ENCODE results near the gene PRR33. TPM values are rescaled to one million over a fixed set of nuclear protein-coding genes. Genes with fewer than 3 reads are reported as not detected.

The PRR33 gene
- total RNA-seq, 2 donors from 2014 or later, result 0.17 TPM; not detected in 1

DNA sequence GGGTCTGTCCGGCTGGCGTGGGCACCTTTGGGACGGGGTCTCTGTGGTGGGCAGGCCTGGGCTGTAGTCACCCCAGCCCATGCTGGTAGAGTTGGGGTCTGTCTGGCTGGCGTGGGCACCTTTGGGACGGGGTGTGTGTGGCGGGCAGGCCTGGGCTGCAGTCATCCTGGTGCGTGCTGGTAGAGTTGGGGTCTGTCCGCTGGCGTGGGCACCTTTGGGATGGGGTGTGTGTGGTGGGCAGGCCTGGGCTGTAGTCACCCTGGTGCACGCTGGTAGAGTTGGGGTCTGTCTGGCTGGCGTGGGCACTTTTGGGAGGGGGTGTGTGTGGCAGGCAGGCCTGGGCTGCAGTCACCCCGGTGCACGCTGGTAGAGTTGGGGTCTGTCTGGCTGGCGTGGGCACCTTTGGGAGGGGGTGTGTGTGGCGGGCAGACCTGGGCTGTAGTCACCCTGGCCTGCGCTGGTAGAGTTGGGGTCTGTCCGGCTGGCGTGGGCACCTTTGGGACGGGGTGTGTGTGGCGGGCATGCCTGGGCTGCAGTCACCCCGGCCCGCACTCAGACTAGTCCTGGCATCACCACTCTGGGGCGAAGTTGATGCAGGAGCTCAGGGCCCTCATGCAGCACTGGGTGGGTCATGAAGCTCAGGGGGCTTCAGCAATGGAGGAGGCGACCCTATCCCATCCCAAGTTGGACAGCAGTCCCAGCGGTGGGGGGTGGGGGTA lies 19.3 kb downstream of the PRR33 start:
- WGBS, result 78% methylated on average over 18 of the region's 25 CpGs
- DNase-seq (ENCODE audit: low spot score), result no peak
- H3K9me3 ChIP-seq, result no peaks in the 10 kb centered on the region

DNA sequence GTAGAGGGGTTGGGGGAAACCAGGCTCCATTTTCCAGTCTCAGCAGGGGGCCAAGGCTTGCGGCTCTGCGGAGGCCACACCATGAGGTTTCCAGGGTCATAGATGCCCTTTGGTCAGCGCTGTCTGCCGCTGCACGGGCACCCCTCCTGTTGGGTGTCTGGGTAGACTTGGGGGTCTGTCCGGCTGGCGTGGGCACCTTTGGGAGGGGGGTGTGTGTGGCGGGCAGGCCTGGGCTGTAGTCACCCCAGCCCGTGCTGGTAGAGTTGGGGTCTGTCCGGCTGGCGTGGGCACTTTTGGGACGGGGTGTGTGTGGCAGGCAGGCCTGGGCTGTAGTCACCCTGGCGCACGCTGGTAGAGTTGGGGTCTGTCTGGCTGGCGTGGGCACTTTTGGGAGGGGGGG lies 20.2 kb downstream of the PRR33 start:
- TF ChIP-seq, protein P1, sequence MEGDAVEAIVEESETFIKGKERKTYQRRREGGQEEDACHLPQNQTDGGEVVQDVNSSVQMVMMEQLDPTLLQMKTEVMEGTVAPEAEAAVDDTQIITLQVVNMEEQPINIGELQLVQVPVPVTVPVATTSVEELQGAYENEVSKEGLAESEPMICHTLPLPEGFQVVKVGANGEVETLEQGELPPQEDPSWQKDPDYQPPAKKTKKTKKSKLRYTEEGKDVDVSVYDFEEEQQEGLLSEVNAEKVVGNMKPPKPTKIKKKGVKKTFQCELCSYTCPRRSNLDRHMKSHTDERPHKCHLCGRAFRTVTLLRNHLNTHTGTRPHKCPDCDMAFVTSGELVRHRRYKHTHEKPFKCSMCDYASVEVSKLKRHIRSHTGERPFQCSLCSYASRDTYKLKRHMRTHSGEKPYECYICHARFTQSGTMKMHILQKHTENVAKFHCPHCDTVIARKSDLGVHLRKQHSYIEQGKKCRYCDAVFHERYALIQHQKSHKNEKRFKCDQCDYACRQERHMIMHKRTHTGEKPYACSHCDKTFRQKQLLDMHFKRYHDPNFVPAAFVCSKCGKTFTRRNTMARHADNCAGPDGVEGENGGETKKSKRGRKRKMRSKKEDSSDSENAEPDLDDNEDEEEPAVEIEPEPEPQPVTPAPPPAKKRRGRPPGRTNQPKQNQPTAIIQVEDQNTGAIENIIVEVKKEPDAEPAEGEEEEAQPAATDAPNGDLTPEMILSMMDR (IDR thresholded peaks at IDR 0.05), result no peak
- no peak for TF ChIP-seq POLR2A (IDR thresholded peaks at IDR 0.05)
- TF ChIP-seq POLR2AphosphoS5 (IDR thresholded peaks at IDR 0.05), result no peak
- Histone ChIP-seq H3K9me3 (no peaks in the 10 kb centered on the region), H3K4me3 (no peak overlapping the region), H3K36me3 (no peaks in the 10 kb centered on the region), H3K27me3 (replicated peaks; ENCODE audit: insufficient read depth) (peaks cover 3% of the 10 kb centered on the region), H3K4me1 (replicated peaks) (no peaks in the 10 kb centered on the region), H3K27ac (no peak overlapping the region)
- no peak for DNase-seq (ENCODE audit: low spot score)
- intact Hi-C loops (cut with DNase I), result no loop called here
- 86% methylated on average over 15 of the region's 15 CpGs for WGBS

More for the DNA sequence above, 19.3 kb downstream of the PRR33 start:
- H3K36me3 ChIP-seq, result no peaks in the 10 kb centered on the region
- intact Hi-C loops (cut with DNase I), result no loop called here
- H3K27me3 ChIP-seq (replicated peaks; ENCODE audit: insufficient read depth), result peaks cover 3% of the 10 kb centered on the region
- no peaks in the 10 kb centered on the region for H3K4me1 ChIP-seq (replicated peaks)
- H3K27ac ChIP-seq, result no peak overlapping the region
- no peak overlapping the region for H3K4me3 ChIP-seq
- TF ChIP-seq POLR2AphosphoS5 (IDR thresholded peaks at IDR 0.05) (no peak), POLR2A (IDR thresholded peaks at IDR 0.05) (no peak)
- TF ChIP-seq, protein P1 (IDR thresholded peaks at IDR 0.05), result no peak

DNA sequence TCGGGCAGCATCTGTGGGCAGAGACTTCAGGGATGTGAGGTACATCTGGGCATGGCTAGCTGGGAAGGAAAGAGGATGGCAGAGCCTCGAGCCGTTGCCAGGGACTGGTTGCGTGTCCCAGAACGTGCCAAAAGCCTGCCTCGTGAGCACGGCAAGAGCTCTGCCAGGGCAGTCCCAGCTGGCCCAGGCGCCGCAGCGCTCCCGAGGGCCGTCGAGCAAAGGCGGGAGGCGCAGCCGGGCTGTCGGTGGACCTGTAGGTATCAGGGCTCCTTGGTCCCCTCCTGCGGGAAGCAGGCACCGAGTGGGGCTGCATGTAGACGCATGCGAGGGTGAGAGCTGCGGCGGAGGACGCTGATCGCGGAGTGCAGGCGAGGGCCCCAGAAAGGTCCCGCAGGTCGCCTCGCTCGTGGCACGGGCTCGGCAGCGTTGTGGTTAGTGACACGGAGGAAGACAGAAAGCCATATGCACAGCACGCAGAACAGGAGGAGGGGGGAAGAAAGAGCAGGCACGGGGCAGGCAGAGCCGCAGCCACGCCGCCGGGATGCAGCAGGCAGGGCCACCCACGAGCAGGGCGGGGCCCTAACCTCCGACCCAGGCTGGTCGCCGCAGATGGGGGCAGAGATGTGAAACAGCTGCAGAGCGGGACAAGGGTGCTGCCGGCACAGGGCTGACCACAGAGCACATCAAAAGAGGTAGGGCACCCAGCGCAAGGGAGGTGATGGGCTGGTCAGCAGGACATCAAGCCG lies 20.8 kb downstream of the PRR33 start:
- Histone ChIP-seq H3K27ac (no peak overlapping the region), H3K4me1 (replicated peaks) (no peaks in the 10 kb centered on the region), H3K4me3 (no peak overlapping the region), H3K36me3 (no peaks in the 10 kb centered on the region), H3K27me3 (replicated peaks; ENCODE audit: insufficient read depth) (peaks cover 3% of the 10 kb centered on the region), H3K9me3 (no peaks in the 10 kb centered on the region)
- intact Hi-C loops (cut with DNase I), result no loop called here
- no peak for TF ChIP-seq POLR2A (IDR thresholded peaks at IDR 0.05)
- no peak for TF ChIP-seq POLR2AphosphoS5 (IDR thresholded peaks at IDR 0.05)
- TF ChIP-seq, protein P1 (IDR thresholded peaks at IDR 0.05), result no peak
- no peak for DNase-seq (ENCODE audit: low spot score)
- 42% methylated on average over 33 of the region's 50 CpGs for WGBS

DNA sequence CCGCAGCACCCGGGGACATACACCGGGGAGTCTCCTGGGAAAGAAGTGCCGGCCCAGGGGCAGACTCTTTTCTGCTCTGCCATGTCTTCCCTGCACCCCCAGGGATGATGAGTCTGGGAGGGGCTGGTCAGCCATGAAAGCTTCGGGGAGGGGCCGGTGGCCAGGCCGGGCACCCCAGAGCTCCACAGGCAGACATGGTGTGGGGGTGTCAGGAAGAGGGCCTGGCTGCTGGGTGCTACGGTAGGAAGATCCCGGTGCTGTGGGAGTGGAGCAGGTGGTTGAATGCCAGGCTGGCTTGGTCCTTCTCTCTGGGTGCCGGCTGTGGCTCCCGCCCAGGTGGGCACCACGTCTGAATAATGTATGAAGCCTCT lies 21.4 kb downstream of the PRR33 start:
- Histone ChIP-seq H3K27me3 (replicated peaks; ENCODE audit: insufficient read depth) (peaks cover 3% of the 10 kb centered on the region), H3K36me3 (no peaks in the 10 kb centered on the region), H3K27ac (no peak overlapping the region), H3K9me3 (no peaks in the 10 kb centered on the region), H3K4me1 (replicated peaks) (no peaks in the 10 kb centered on the region), H3K4me3 (no peak overlapping the region)
- intact Hi-C loops (cut with DNase I), result no loop called here
- no peak for DNase-seq (ENCODE audit: low spot score)
- TF ChIP-seq POLR2A (IDR thresholded peaks at IDR 0.05) (no peak), POLR2AphosphoS5 (IDR thresholded peaks at IDR 0.05) (no peak)
- TF ChIP-seq, protein P1 (IDR thresholded peaks at IDR 0.05), result no peak
- 71% methylated on average over 12 of the region's 12 CpGs for WGBS

All from prostate gland (tissue), 2 donors.